Measurements from ENCODE around the gene ASB17. TPM values are rescaled to one million over a fixed set of nuclear protein-coding genes. Genes with fewer than 3 reads are reported as not detected.
"Not testable (repeated sequence)": the region's sequence is repeated elsewhere in the genome, so short reads cannot be mapped to it uniquely, and the experiment has no call there.

The ASB17 gene
- total RNA-seq, 1 donor from 2014 or later: not detected

DNA sequence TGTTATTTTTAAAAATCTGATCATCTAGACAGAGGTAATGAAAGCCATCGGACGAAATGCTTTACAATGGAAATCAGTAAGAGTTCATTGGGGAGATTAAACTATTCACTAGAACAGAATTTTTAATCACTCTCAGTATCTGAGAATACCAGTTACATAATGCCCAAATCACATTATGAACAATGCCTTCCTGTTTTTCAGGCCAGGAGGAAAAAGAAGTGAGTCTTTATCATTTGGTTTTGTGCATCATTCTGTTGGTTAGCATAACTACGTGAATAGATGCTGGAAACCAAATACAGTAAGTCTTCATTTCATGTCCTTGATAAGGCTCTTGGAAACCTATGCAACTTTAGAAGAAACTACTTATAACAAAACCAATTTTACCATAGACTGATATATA is 18.0 kb upstream of the ASB17 start:
- no peaks in the 10 kb centered on the region for H3K4me1 Mint-ChIP-seq
- TF ChIP-seq, protein P1, sequence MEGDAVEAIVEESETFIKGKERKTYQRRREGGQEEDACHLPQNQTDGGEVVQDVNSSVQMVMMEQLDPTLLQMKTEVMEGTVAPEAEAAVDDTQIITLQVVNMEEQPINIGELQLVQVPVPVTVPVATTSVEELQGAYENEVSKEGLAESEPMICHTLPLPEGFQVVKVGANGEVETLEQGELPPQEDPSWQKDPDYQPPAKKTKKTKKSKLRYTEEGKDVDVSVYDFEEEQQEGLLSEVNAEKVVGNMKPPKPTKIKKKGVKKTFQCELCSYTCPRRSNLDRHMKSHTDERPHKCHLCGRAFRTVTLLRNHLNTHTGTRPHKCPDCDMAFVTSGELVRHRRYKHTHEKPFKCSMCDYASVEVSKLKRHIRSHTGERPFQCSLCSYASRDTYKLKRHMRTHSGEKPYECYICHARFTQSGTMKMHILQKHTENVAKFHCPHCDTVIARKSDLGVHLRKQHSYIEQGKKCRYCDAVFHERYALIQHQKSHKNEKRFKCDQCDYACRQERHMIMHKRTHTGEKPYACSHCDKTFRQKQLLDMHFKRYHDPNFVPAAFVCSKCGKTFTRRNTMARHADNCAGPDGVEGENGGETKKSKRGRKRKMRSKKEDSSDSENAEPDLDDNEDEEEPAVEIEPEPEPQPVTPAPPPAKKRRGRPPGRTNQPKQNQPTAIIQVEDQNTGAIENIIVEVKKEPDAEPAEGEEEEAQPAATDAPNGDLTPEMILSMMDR (IDR thresholded peaks at IDR 0.05): no peak
- ATAC-seq (ENCODE audit: low read depth): no peak
- H3K4me3 Mint-ChIP-seq: no peak overlapping the region
- H3K27ac Mint-ChIP-seq: no peak overlapping the region
- no peaks in the 10 kb centered on the region for H3K36me3 Mint-ChIP-seq (ENCODE audit: low read depth)
- POLR2A ChIA-PET: no interaction called here
- peaks cover 12% of the 10 kb centered on the region for H3K9me3 Mint-ChIP-seq
- no peak for DNase-seq
- no peaks in the 10 kb centered on the region for H3K27me3 Mint-ChIP-seq
- CTCF ChIA-PET: no interaction called here
- intact Hi-C loops (cut with micrococcal nuclease): no loop called here

DNA sequence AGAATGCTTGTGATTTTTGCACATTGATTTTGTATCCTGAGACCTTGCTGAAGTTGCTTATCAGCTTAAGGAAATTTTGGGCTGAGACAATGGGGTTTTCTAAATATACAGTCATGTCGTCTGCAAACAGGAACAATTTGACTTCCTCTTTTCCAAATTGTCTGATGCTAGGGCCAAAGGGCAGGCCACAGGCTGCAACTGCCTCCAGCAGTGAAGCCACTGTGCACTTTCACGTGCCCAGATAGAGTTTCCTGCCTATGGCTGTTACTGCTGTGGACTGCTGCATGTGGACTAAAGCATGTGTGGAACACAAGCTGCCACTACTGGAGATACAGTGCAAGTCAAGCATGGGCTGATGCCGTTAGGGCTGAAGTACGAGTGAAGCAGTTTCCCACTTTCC is 10.8 kb upstream of the ASB17 start:
- CTCF ChIA-PET; H3K4me3 Mint-ChIP-seq; intact Hi-C loops (cut with micrococcal nuclease); H3K36me3 Mint-ChIP-seq (ENCODE audit: low read depth); ATAC-seq (ENCODE audit: low read depth); POLR2A ChIA-PET; H3K27ac Mint-ChIP-seq; H3K4me1 Mint-ChIP-seq; DNase-seq; H3K27me3 Mint-ChIP-seq: not testable (repeated sequence)
- H3K9me3 Mint-ChIP-seq: peaks cover 17% of the 10 kb centered on the region

DNA sequence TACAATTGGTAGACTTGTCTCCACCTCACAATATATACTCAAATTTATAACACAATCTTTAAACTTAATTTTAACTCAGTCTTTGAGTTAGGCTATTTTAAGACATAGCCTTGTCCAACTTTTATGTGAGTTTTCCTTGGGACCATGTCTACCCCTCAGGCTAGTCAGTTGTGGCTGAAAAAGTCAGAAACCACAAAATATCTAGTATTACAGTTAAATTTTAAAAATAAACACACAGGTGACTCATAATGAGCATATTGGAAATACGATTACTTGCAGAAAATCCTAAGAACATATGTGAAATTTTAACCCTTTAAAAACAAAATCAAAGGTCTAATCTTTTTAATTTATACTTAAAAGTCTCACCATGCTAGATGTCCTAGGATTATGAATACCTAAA is 4.8 kb upstream of the ASB17 start:
- intact Hi-C loops (cut with micrococcal nuclease): no loop called here
- POLR2A ChIA-PET: no interaction called here

DNA sequence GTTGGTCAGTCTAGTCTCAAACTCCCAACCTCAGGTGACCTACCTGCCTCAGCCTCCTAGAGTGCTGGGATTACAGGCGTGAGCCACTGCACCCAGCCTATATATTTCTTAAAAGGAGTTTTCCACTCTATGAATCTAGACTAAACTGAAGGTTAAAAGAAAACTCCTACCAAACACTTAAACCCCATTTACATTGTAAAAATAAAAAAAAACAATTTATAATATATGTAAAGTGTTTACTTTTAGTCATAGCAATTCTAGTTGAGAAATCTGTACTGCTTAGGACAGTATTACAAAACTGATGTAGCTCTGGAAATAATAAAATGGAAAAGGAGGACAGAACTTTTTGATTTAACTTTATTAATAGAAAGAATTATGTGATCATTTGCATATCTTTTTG is 9.5 kb downstream of the ASB17 start:
- ChIA-PET CTCF (no interaction called here), POLR2A (no interaction called here)
- Mint-ChIP-seq H3K4me1 (no peaks in the 10 kb centered on the region), H3K9me3 (no peaks in the 10 kb centered on the region), H3K27me3 (peaks cover 7% of the 10 kb centered on the region), H3K27ac (no peak overlapping the region), H3K4me3 (no peak overlapping the region), H3K36me3 (ENCODE audit: low read depth) (no peaks in the 10 kb centered on the region)
- no peak for ATAC-seq (ENCODE audit: low read depth)
- intact Hi-C loops (cut with micrococcal nuclease): no loop called here
- no peak for DNase-seq
- TF ChIP-seq, protein P1 (IDR thresholded peaks at IDR 0.05): no peak

More for the DNA sequence above, 4.8 kb upstream of the ASB17 start:
- Mint-ChIP-seq H3K9me3 (peaks cover 3% of the 10 kb centered on the region), H3K36me3 (ENCODE audit: low read depth) (no peaks in the 10 kb centered on the region), H3K27me3 (no peaks in the 10 kb centered on the region), H3K4me3 (no peak overlapping the region), H3K27ac (no peak overlapping the region), H3K4me1 (no peaks in the 10 kb centered on the region)
- TF ChIP-seq, protein P1 (IDR thresholded peaks at IDR 0.05): no peak
- DNase-seq: no peak
- ATAC-seq (ENCODE audit: low read depth): no peak
- CTCF ChIA-PET: no interaction called here

DNA sequence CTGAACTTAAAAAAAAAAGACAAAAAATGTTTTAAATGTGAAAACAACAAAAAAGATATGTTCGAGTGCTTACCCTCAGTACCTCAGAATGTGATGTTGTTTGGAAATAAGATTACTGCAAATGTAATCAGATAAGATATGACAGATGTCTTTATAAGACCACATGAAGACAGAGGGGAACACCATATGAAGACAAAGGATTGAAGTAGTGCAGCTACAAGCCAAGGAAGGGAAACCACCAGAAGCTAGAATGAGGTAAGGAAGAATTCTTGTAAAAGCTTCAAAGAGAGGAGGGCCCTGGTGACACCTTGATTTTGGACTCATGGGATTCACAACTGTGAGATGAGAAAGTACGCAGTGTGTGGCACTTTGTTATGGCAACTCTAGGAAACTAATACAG is 15.4 kb downstream of the ASB17 start:
- Mint-ChIP-seq H3K9me3 (no peaks in the 10 kb centered on the region), H3K4me3 (no peak overlapping the region), H3K27me3 (peaks cover 6% of the 10 kb centered on the region), H3K36me3 (ENCODE audit: low read depth) (no peaks in the 10 kb centered on the region), H3K27ac (no peak overlapping the region), H3K4me1 (no peaks in the 10 kb centered on the region)
- intact Hi-C loops (cut with micrococcal nuclease): no loop called here
- ATAC-seq (ENCODE audit: low read depth): no peak
- DNase-seq: no peak
- TF ChIP-seq, protein P1 (IDR thresholded peaks at IDR 0.05): no peak
- CTCF ChIA-PET: no interaction called here
- POLR2A ChIA-PET: no interaction called here

DNA sequence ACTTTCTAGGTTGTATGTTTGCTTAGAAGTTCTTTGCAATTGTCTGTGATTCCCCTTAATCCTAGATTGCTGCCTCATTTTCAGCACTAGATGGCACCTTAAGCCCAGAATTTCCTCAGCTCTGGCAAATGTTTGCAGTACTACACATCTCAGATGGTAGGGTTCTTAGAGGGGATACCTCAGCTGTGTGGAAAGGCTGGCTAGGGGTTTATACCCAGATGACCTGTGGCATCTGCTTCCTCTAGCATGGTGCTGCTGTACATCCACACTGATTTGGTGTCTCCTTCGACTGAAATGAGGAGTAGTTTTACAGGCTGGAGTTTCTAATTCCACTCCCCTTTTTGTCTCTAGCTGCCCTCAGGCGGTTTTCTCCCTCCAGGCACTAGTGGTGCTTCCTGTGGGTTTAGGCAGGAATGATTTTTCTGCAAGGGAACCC is 23.5 kb downstream of the ASB17 start:
- H3K27me3 Mint-ChIP-seq: no peaks in the 10 kb centered on the region
- DNase-seq: no peak
- no peaks in the 10 kb centered on the region for H3K4me1 Mint-ChIP-seq
- intact Hi-C loops (cut with micrococcal nuclease): no loop called here
- no peak overlapping the region for H3K27ac Mint-ChIP-seq
- H3K36me3 Mint-ChIP-seq (ENCODE audit: low read depth): no peaks in the 10 kb centered on the region
- ATAC-seq (ENCODE audit: low read depth): no peak
- H3K9me3 Mint-ChIP-seq: peaks cover 7% of the 10 kb centered on the region
- ChIA-PET CTCF (no interaction called here), POLR2A (no interaction called here)
- H3K4me3 Mint-ChIP-seq: no peak overlapping the region
- TF ChIP-seq, protein P1 (IDR thresholded peaks at IDR 0.05): no peak

Data from activated B cell treated with CpG ODN at 0.5 μM for 24 hours (primary cell).